ENCODE results near the gene TRAF2. TPM values are rescaled to one million over a fixed set of nuclear protein-coding genes. Genes with fewer than 3 reads are reported as not detected.
"Not testable (repeated sequence)": the region's sequence is repeated elsewhere in the genome, so short reads cannot be mapped to it uniquely, and the experiment has no call there.

TRAF2 gene
- total and polyA plus RNA-seq, 8 donors = 5.5 to 248 (median 11.7) TPM

- Histone ChIP-seq H3K9me3 (peaks cover 0 to 4% (median 0%) of the 10 kb centered on the region in 4 donors), H3K36me3 (no peaks in the 10 kb centered on the region), H3K4me3 (no peak overlapping the region), H3K27me3 (no peaks in the 10 kb centered on the region), H3K4me1 (no peaks in the 10 kb centered on the region), H3K27ac (no peak overlapping the region)
- no peak for TF ChIP-seq POLR2A (IDR thresholded peaks at IDR 0.05)
- no peak for DNase-seq
- 85 to 93% (median 90%) methylated on average over 6 of the region's 6 CpGs for WGBS, 5 donors
- intact Hi-C loops (cut with DNase I; ENCODE audit: low total_unique reads) = no loop called here
These were observed 11.2 kb upstream of the TRAF2 start for GRCh38 chr9:136875155-136875554.

GRCh38 chr9:136876476-136876875, 9.8 kb upstream of the TRAF2 start:
- Histone ChIP-seq H3K4me1 (peaks cover under 1 to 5% (median 2%) of the 10 kb centered on the region in 4 donors), H3K36me3 (no peaks in the 10 kb centered on the region), H3K4me3 (no peak overlapping the region), H3K27me3 (no peaks in the 10 kb centered on the region), H3K27ac (no peak overlapping the region), H3K9me3 (peaks cover 0 to 4% (median 0%) of the 10 kb centered on the region in 4 donors)
- WGBS, 5 donors = 84 to 93% (median 88%) methylated on average over 5 of the region's 5 CpGs
- TF ChIP-seq CTCF (IDR thresholded peaks at IDR 0.05) (no peak), EP300 (IDR thresholded peaks at IDR 0.05) (no peak), POLR2A (IDR thresholded peaks at IDR 0.05) (no peak)
- intact Hi-C loops (cut with DNase I; ENCODE audit: low total_unique reads) = no loop called here
- no peak for DNase-seq

GRCh38 chr9:136880651-136881050, 5.7 kb upstream of the TRAF2 start:
- WGBS, 5 donors = 79 to 91% (median 85%) methylated on average over 9 to 11 of the region's 11 CpGs
- Histone ChIP-seq H3K36me3 (no peaks in the 10 kb centered on the region), H3K4me1 (peaks cover 18 to 35% (median 22%) of the 10 kb centered on the region in 4 donors), H3K4me3 (no peak overlapping the region), H3K9me3 (no peaks in the 10 kb centered on the region), H3K27me3 (no peaks in the 10 kb centered on the region), H3K27ac (no peak overlapping the region)
- TF ChIP-seq EP300 (IDR thresholded peaks at IDR 0.05) = no peak
- no peak for TF ChIP-seq POLR2AphosphoS5 (IDR thresholded peaks at IDR 0.05)
- TF ChIP-seq CTCF (IDR thresholded peaks at IDR 0.05) = no peak
- no peak for TF ChIP-seq POLR2A (IDR thresholded peaks at IDR 0.05)
- intact Hi-C loops (cut with DNase I; ENCODE audit: low total_unique reads) = no loop called here
- DNase-seq = no peak

- H3K27ac ChIP-seq = peak overlapping the region; percentile 35 to 74 (median 66)
- H3K4me1 ChIP-seq = peaks cover 21 to 40% (median 26%) of the 10 kb centered on the region in 4 donors
- no peaks in the 10 kb centered on the region for H3K27me3 ChIP-seq
- no peaks in the 10 kb centered on the region for H3K36me3 ChIP-seq
- intact Hi-C loops (cut with DNase I; ENCODE audit: low total_unique reads) = no loop called here
- TF ChIP-seq CTCF (IDR thresholded peaks at IDR 0.05) (no peak), POLR2AphosphoS5 (IDR thresholded peaks at IDR 0.05) (no peak), POLR2A (IDR thresholded peaks at IDR 0.05) (no peak), EP300 (IDR thresholded peaks at IDR 0.05) (no peak)
- 6 to 26% (median 9%) methylated on average over 4 to 9 of the region's 9 CpGs for WGBS, 5 donors
- H3K9me3 ChIP-seq = no peaks in the 10 kb centered on the region
- DNase-seq = peak; percentile 61 to 79
- peak overlapping the region in 3 of 4 donors; percentile 22 to 35 (median 28) for H3K4me3 ChIP-seq
These were observed 4.6 kb upstream of the TRAF2 start for GRCh38 chr9:136881691-136882108.

DNA sequence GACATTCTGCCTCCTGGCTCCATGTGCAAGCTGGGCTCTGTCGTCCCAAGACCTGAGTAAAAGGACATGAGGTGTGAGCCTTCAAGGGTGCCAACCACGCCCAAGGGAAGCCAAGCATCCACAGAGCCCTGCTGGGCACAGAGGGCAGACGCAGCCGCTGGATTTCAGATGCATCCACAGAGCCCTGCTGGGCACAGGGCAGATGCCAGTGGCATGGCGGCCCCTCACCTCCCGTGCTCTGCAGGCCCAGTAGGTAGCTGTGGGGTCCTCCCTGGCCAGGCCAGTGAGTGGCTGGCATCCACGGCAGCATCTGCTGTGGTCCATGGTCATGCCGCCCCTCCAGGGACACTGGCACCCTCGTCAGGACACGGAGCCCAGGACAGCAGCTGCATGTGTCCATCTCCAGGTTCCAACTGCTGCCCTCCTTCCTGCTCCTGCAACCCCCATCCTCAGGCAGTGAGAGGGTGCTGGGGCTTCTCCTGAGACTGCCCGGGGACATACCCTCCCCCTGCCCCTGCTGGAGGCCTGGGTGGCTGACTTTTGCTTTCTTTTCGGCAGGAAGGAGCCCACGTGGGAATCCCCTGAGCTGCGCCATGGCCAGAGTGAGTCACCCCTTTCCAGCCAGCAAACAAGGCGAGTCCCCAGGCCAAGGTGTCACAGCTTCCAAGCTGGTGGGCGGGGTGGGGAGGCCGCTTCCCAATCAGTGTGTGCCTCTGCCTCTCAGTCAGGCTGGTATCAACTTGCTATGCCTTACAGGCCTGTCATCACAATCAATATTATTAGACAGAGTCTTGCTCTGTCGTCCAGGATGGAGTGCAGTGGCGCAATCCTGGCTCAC, 4.0 kb upstream of the TRAF2 start:
- H3K27ac ChIP-seq = peak overlapping the region; percentile 34 to 74 (median 66)
- TF ChIP-seq POLR2A (IDR thresholded peaks at IDR 0.05) (no peak), CTCF (IDR thresholded peaks at IDR 0.05) (no peak), POLR2AphosphoS5 (IDR thresholded peaks at IDR 0.05) (peak in 2 of 3 donors; percentile 10 to 70), EP300 (IDR thresholded peaks at IDR 0.05) (no peak)
- peak overlapping the region in 3 of 4 donors; percentile 22 to 35 (median 28) for H3K4me3 ChIP-seq
- DNase-seq = peak; percentile 77 to 88
- no peaks in the 10 kb centered on the region for H3K9me3 ChIP-seq
- H3K27me3 ChIP-seq = no peaks in the 10 kb centered on the region
- H3K36me3 ChIP-seq = no peaks in the 10 kb centered on the region
- H3K4me1 ChIP-seq = peaks cover 21 to 45% (median 32%) of the 10 kb centered on the region in 4 donors
- 32 to 50% (median 39%) methylated on average over 15 to 19 of the region's 19 CpGs for WGBS, 5 donors
- intact Hi-C loops (cut with DNase I; ENCODE audit: low total_unique reads) = no loop called here

DNA sequence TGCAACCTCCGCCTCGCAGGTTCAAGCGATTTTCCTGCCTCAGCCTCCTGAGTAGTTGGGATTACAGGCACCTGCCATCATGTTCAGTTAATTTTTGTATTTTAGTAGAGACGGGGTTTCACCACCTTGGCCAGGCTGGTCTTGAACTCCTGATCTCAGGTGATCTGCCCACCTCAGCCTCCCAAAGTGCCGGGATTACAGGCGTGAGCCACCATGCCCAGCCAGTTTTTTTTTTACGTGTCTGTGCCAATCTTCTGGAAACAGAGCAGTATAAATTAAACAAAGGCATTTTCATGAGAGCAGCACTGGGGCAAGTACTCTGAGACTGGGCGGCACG, 3.4 kb upstream of the TRAF2 start:
- H3K27me3 ChIP-seq; H3K36me3 ChIP-seq; DNase-seq; H3K9me3 ChIP-seq; H3K4me3 ChIP-seq; intact Hi-C loops (cut with DNase I; ENCODE audit: low total_unique reads): not testable (repeated sequence)
- H3K4me1 ChIP-seq = peaks cover 21 to 51% (median 37%) of the 10 kb centered on the region in 4 donors
- peak overlapping the region in 3 of 5 donors; percentile 66 to 74 (median 69) for H3K27ac ChIP-seq
- WGBS, 5 donors = 72 to 83% (median 82%) methylated on average over 9 of the region's 9 CpGs

DNA sequence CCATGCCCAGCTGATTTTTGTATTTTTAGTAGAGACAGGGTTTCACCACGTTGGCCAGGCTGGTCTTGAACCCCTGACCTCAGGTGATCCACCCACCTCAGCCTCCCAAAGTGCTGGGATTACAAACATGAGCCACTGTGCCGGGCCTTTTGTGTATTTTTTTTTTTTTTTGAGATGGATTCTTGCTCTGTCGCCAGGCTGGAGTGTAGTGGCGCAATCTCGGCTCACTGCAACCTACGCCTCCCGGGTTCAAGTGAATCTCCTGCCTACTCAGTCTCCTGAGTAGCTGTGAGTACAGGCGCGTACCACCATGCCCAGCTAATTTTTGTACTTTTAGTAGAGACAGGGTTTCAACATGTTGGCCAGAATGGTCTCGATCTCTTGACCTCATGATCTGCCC, 2.6 kb upstream of the TRAF2 start:
- WGBS, 5 donors = 87 to 91% (median 89%) methylated on average over 10 of the region's 10 CpGs

More for the DNA sequence above, 2.6 kb upstream of the TRAF2 start:
- H3K4me1 ChIP-seq = peaks cover 21 to 59% (median 44%) of the 10 kb centered on the region in 4 donors
- H3K27ac ChIP-seq; intact Hi-C loops (cut with DNase I; ENCODE audit: low total_unique reads); DNase-seq; H3K27me3 ChIP-seq; H3K4me3 ChIP-seq; H3K9me3 ChIP-seq; H3K36me3 ChIP-seq: not testable (repeated sequence)

Measured in stomach (tissue), 9 donors.